Head of caudate nucleus (tissue), 42 donors: ENCODE measurements around the gene DHRSX.
"Not testable (repeated sequence)": the region's sequence is repeated elsewhere in the genome, so short reads cannot be mapped to it uniquely, and the experiment has no call there.

Experiments used
- DNase-seq, 42 donors: peaks; one replicate each; pipeline versions ENCODE4 v3.0.0 to v3.0.0-alpha.2; 2020 to 2021; ENCODE audit warnings: mixed read lengths in 7 of 42
- intact Hi-C: fragments of 100-400 bp; cut with DNase I; formaldehyde crosslinking; loops from one replicate; pipeline ENCODE4 v1.15.0; 2022

Gene DHRSX

DNA sequence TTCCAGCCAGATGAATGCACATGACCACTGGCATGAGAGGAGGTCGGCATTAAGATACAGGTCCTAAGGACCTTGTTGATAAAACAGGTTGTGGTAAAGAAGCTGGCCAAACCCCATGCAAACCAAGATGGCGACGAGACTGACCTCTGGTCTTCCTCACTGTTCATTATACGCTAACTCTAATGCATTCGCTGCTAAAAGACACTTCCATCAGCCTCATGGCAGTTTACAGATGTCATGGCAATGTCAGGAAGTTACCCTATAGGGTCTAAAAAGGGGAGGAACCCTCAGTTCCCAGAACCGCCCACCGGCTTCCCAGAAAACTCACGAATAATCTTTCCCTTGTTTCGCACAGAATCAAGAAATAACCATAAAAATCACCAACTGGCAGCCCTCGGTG lies 182.4 kb downstream of the DHRSX start:
- intact Hi-C loops: no loop called here
- DNase-seq: no peak

- intact Hi-C loops: no loop called here
- DNase-seq: peak in 8 of 42 donors; percentile 11 to 53 (median 30)
These were observed 183.2 kb downstream of the DHRSX start for GRCh38 chrX:2317527-2318055.

DNA sequence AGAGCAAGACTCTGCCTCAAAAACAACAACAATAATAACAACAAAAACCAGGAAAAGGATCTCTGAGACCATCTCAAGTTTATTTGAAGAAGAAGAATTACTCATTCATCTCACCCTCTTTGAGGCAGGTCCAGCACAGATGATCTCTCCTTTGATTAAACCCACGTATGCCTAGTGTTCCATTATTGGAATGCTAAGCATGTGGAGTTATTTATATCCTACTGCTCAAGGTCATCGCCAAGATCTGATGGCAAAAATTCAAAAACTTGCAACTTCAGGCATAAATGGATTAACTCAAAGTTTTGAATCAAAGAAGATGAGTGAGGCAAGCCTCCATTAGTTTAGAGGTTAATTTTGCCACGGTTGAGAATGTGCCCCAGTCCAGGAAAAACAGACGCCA lies 184.2 kb downstream of the DHRSX start:
- intact Hi-C loops: no loop called here
- DNase-seq: no peak

DNA sequence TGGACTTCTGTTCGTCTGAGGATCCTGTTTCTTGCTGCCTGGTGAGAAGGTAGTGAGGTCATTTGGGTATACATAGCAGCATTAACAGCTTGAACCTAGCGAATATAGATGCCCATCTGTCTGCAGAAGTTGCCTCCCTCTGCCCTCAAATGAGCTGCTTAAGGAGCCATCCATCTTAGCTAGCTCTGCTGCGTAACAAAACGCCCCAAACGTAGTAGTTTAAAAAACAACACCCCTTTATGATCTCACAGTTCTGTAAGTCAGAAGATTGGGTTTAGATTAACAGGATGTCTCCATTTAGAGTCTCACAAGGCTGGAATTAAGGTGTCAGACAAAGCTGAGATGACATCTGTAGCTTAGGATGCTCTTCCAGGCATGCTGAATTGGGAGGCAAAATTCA lies 185.3 kb downstream of the DHRSX start:
- intact Hi-C loops: no loop called here
- no peak for DNase-seq

GRCh38 chrX:2314831-2315365 lies 185.9 kb downstream of the DHRSX start:
- no peak for DNase-seq
- intact Hi-C loops: no loop called here

DNA sequence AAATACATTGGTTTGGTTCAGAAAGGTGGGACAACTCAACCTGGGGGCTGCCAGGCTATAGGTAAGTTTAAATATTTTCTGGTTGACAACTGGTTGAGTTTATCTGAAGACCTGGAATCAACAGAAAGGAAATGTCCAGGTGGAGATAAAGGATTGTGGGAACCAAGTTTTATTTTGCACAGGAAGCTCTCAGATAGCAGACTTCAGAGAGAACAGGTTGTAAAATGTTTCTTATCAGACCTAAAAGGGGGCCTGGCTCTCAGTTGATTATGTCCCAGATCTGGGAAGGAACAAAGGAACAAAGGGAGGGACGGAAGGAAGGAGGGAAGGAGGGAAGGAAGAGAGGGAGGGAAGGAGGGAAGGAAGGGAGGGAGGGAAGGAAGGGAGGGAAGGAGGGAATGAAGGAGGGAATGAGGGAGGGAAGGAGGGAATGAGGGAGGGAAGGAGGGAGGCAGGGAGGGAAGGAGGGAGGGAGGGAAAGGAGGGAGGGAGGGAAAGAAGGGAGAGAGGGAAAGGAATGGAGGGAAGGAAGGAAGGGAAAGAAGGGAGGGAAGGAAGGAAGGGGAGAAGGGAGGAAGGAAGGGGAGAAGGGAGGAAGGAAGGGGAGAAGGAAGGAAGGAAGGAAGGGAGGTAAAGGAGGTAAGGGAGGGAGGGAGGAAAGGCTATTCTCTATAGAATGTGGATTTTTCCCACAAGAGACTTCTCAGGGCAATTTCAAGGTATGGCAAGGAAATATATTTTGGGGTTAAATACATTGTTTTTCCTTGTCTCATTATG lies 186.7 kb downstream of the DHRSX start:
- DNase-seq: no peak
- intact Hi-C loops: no loop called here

GRCh38 chrX:2312061-2312591 lies 188.7 kb downstream of the DHRSX start:
- DNase-seq, intact Hi-C loops: not testable (repeated sequence)

DNA sequence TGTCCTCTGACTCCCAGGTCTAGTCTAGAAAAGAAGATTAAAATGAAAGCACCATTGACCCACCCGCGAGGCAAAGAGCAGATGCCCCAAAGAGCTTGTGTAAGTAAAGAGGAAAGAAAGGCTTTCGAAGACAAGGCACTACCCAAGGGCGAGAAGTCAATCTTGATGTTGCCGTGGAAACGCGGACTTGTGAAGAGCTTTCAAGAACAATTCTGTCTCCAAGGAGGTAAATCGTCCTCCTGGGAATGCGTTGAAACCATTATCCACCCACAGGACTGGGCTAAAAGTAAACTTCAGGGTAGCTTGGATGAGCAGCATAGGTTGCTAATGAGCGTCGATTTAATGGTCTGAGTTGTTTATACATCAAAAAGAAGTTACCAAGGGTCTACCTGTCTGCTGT lies 189.3 kb downstream of the DHRSX start:
- intact Hi-C loops: no loop called here
- DNase-seq: peak in 3 of 42 donors; percentile 7 to 57 (median 47)

GRCh38 chrX:2301901-2302300 lies 198.9 kb downstream of the DHRSX start:
- no peak for DNase-seq
- intact Hi-C loops: no loop called here

DNA sequence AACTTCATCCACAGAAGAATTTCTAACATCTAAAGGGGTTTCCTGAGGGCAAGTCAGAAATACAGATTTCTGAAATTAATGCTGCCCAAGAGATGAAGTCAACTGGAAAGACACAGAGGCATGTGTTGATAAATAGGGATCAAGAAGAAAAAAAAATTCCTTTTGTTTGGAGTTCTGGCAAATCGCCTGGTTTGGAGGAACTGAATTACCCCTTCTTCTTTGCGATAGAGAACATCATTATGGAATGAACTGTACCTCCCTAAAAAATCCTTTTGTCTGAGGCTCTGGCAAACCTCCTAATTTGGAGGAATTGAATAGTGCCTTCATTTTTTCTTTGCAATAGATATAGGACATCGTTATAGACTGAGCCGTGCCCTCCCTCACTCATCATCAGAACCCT lies 200.9 kb downstream of the DHRSX start:
- DNase-seq: no peak
- intact Hi-C loops: no loop called here

GRCh38 chrX:2286731-2287130 lies 214.0 kb downstream of the DHRSX start:
- intact Hi-C loops: no loop called here

GRCh38 chrX:2284601-2285000 lies 216.2 kb downstream of the DHRSX start:
- DNase-seq: no peak
- intact Hi-C loops: no loop called here

More at GRCh38 chrX:2286731-2287130, 214.0 kb downstream of the DHRSX start:
- no peak for DNase-seq

DNA sequence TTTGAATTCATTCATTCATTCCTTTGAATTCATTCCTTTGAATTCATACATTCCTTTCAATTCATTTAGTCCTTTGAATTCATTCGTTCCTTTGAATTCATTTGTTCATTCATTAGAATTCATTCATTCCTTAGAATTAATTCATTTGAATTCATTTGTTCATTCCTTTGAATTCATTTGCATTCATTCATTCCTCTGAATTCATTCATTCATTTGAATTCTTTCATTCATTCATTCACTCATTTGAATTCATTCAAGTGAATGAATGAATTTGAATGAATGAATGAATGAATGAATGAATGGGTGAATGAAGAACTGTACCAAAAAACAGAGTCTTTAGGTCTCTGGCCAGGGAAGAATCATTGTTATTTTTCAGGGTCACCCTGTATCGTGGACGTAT lies 216.6 kb downstream of the DHRSX start:
- intact Hi-C loops: no loop called here
- DNase-seq: no peak

DNA sequence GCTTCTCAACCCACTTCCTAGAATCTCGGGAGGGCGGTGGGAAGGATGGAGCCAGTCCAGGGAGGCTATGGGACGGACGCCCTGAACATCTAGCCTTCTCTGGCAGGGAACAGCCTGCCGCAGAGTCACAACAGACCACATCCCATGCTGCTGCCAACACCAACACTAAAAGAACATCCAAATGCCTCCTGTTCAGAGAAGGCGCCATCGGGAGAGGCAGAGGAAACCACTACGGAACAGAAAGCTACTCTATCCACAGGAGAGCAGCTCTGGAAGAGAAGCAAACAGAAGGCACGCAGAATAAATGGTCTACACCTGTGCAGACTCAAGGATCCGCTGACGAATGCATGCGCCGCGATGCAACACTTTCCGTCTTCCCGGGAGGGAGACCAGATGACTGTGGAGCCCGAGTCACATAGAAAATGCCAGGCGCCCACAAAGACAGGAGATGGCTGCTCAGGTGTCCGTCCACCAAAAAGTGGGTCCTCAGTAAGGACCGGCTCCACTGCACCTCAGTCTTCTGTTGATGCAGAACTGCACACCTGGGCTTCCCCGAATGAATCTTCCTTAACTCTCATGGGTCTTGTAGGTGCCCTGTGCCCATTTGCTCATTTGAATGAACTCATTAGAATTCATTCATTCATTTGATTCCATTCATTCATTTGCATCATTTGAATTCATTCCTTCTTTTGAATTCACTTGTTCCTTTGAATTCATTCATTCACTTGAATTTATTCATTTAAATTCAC lies 217.5 kb downstream of the DHRSX start:
- no peak for DNase-seq
- intact Hi-C loops: no loop called here

DNA sequence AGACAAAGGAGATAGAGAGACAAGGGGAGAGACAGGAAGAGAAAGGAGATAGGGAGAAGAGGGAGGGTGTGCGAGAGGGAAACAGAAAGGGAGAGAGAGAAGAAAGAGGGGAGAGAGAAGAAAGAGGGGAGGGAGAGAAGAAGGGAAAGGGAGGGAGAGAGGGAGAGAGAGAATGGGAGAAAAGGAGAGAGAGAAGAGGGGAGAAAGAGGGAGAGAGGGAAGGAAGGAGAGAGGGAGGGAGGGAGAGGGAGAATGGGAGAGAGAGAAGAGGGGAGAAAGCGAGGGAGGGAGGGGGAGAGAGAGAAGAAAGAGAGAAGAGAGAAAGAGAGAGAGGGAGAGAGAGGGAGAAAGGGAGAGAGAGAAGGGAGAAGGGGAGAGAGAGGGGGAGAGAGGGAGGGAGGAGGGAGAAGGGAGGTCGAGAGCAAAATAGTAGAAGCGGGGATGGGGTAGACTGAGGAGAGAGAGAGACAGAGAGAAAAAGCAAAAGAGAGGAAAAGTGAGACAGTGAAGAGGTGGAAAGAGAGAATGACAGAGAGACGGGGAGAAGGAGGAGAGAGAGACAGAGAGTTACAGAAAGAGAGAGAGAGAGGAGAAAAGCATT lies 218.2 kb downstream of the DHRSX start:
- intact Hi-C loops: no loop called here
- no peak for DNase-seq

DNA sequence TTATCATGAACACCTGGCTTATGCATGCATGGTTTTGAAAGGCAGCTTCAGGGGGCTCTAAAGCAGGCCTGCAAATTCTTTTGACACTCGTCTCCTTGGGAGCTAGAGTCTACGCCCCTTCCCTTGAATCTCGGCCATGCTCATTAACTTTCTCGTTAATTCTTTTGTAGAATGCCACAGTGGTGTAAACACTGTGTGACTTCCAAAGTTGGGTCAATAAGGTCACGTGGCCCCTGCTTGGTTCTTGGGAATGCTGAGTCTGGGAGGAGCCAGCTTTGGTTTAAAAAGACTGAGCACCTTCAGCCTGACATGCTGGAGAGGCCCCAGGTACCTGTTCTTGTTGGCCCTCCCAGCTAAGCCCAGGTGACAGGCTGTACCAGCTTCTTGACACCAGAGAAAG lies 228.4 kb downstream of the DHRSX start:
- intact Hi-C loops: no loop called here
- DNase-seq: peak in 1 of 42 donors; percentile 14

- intact Hi-C loops, DNase-seq: not testable (repeated sequence)
These were observed 229.2 kb downstream of the DHRSX start for GRCh38 chrX:2271595-2271994.

DNA sequence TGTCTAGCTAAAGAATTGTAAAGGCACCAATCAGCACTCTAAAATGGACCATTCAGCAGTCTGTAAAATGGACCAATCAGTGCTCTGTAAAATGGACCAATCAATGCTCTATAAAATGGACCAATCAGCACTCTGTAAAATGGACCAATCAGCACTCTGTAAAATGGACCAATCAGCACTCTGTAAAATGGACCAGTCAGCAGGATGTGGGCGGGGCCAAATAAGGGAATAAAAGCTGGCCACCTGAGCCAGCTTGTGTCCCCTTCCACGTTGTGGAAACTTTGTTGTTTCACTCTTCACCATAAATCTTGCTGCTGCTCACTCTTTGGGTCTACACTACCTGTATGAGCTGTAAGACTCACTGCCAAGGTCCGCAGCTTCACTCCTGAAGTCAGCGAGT lies 230.0 kb downstream of the DHRSX start:
- intact Hi-C loops, DNase-seq: not testable (repeated sequence)

- intact Hi-C loops: no loop called here
- DNase-seq: peak in 1 of 42 donors; percentile 17
These were observed 232.9 kb downstream of the DHRSX start for GRCh38 chrX:2267890-2268289.
